GM19372 (cell line): ENCODE measurements around the gene FAM228A.
"Not testable (repeated sequence)": the region's sequence is repeated elsewhere in the genome, so short reads cannot be mapped to it uniquely, and the experiment has no call there.

Experiments used
- ATAC-seq: cut with Tn5 transposase; IDR thresholded peaks from one replicate; pipeline ENCODE4 v1.9.1; 2021; ENCODE audit warnings: mild to moderate bottlenecking, low read depth, moderate library complexity; ENCODE audit not compliant: unreplicated experiment

Gene FAM228A

GRCh38 chr2:24189551-24189950, 14.7 kb downstream of the FAM228A start:
- ATAC-seq: no peak

DNA sequence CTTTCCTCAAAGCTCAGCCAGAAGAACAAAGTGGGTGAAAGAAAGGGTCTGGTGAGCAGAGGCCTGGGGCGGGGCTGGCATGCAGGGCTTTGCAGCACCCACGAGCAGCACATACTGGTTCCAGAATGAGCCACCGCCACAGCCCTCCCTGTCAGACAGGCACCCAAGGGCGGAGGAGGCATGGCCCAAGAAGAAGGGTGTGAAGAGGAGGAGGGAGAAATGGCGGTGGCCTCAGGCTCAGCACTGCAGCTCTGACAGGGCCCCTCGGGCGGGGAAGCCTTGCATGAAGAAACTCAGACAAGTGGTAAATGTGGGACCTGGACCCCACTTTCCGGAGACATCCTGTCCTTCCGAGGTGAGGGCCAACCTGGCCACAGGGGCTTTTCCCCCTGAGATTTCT, 15.7 kb downstream of the FAM228A start:
- no peak for ATAC-seq

GRCh38 chr2:24191156-24191555, 16.3 kb downstream of the FAM228A start:
- ATAC-seq: no peak

- ATAC-seq: no peak
Measured at GRCh38 chr2:24191848-24192247, 17.0 kb downstream of the FAM228A start.

DNA sequence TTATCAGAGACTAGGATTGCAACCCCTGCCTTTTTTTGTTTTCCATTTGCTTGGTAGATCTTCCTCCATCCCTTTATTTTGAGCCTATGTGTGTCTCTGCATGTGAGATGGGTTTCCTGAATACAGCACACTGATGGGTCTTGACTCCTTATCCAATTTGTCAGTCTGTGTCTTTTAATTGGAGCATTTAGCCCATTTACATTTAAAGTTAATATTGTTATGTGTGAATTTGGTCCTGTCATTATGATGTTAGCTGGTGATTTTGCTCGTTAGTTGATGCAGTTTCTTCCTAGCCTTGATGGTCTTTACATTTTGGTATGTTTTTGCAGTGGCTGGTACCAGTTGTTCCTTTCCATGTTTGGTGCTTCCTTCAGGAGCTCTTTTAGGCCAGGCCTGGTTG, 22.4 kb downstream of the FAM228A start:
- ATAC-seq: not testable (repeated sequence)

DNA sequence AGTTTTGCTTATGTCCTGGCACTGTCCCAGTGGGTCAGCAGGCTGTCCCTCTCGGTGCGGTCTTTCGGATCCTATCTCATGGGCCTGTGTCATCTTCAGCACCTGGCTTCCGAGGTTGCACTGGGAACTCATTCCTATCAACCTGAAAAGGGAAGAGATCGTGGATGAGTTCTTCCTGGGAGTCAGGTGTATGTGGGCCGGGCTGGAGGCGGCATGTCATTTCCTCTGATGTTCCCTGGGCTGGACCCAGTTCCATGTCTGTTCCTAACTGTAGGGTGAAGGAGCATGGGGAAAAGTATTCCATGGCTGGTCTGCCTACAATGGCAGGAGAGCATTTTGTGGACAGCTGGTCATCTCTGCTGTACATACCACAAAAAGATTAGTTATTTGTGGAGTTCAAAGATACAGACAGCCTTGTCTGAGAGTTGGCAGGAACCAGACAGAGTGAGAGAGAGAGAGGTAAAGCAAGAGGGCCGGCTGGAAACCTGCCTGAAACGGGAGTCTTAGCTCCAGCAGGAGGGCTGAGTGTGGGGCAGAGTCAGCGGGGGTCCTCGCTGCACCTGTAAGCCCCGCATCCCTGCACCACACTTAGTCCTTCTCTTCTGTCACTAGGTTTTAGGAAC, 25.2 kb downstream of the FAM228A start:
- no peak for ATAC-seq

DNA sequence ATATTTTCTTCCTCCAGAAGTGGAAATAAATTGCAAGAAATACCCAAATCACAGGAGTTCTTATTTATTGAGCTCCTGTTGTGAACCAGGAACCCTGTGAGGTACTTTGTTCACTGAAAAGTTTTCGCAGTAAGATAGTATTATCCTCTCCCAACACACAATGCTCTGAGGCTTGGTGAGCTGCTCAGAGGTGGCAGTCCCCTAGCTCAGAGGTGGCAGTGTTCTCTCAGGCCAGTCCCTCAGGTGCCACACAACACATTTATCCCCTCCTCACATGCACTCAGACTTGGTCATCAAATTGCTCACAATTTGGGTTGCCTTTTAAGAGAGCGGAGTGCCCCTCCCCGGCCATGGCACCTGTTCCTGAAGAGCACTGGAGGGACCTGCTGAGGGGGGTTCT, 25.9 kb downstream of the FAM228A start:
- ATAC-seq: no peak

DNA sequence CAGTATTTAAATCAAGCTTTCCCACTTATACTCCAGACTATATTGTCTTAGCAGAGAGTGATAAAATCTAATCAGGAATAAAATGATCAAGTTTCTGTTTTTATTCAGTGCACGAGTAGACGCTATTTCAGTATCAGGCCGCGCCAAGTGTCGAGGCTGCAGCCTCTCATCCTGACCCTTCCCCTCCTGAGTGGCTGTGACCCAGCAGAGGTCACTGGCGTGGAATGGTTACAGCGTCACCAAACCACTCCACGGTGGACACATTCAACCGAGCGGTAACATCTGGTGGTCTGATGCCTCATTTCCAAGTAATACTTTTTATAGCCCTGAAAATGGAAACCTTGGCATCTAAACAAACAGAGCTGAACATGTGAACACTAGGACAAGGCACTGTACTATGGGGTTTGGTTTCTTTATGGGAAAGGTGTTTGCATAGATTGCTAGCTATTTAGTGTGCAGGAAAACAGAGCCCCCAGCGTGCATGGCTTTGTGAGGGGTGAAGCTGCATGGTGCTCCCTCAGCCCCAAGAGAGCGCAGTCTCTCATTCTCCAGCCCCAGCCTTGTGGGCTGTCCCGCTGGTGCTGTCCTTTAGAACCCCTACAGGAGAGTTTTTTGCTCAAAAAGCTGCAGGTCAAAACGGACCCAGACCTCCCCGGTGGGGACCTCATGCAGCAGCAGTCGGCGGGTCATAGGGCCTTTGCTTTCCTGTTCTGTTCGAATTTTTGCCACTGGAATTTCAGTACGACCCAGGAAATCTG, 28.4 kb downstream of the FAM228A start:
- no peak for ATAC-seq

- no peak for ATAC-seq
Measured at GRCh38 chr2:24203787-24204150, 28.9 kb downstream of the FAM228A start.

DNA sequence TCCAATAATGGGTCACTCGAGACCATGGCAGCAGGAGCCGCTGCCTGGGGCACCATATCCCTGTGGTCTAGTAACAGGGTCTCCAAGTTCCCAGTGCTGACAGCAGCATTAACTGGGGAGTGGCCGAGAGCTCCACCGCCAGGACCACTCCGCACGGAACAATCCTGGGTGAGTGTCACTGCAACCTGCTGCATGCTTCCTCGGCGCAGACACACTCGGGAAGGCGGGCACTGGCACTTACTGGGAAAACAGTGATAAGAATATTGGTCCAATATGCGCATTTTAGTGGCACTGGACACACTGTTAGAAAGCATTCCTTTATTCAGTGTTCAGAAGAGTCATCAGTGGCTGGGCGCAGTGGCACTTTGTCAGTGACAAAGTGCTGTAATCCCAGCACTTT, 29.7 kb downstream of the FAM228A start:
- ATAC-seq: no peak

GRCh38 chr2:24205131-24205530, 30.3 kb downstream of the FAM228A start:
- no peak for ATAC-seq

DNA sequence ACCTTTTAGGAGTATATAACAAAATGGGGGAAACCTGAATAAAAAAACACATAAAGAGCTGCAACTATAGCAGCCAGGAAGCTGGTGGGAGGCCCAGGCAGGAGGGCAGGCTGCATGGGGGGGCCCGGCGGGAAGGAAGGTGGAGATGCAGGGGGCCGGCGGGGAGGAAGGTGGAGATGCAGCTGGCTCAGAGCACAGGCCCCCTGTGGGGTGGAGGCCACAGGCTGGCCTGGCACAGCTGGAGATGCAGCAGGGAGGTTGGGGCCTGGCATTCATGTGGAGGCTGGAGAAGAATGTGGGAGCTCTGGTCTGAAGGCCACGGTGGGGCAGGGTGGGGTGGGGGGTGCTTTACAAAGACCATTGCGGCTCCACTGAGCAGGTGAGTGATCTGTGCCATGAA, 31.4 kb downstream of the FAM228A start:
- no peak for ATAC-seq

GRCh38 chr2:24206714-24207113, 31.9 kb downstream of the FAM228A start:
- no peak for ATAC-seq

DNA sequence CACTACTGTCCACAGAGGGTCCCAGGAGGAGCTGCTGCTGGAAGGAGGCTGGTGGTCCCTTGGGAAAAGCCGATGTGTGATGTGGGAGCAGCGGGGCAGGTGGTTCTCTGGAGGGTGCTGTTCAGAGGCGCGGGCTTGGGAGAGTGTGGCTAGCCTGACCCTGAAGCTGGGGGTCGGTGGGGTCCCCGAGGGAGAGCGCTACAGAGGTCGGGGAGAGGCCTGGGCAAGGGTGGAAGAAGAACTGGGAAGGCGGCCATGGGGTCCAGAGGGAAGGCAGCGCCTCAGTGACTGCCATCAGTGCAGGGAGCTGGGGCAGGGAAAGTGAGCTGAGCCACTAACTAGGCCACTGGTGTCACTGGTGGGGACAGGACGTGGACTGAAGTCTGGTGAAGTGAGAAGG, 32.5 kb downstream of the FAM228A start:
- no peak for ATAC-seq

DNA sequence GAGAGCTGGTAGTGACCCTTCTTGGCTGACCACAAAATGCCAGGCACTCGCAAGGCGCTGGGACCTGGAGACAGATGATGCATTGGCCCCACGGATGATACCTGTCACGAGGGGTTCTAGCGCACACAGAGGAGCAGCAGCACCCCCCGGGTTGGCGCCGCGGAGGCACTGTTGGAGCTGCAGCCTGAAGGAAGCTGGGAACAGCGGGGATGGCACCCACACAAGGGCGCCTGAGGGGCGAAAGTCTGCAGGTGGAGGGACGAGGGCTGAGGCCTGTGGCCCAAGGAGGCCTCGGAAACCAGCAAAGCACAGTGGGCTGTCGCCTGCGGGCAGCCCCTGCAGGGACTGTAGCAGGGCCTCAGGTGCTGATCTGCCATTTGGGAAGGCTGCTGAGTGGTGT, 33.6 kb downstream of the FAM228A start:
- ATAC-seq: no peak

- no peak for ATAC-seq
Measured at GRCh38 chr2:24209389-24210105, 34.7 kb downstream of the FAM228A start.

- ATAC-seq: no peak
Measured at GRCh38 chr2:24210106-24210455, 35.2 kb downstream of the FAM228A start.

- ATAC-seq: no peak
Measured at GRCh38 chr2:24210723-24211122, 35.9 kb downstream of the FAM228A start.

DNA sequence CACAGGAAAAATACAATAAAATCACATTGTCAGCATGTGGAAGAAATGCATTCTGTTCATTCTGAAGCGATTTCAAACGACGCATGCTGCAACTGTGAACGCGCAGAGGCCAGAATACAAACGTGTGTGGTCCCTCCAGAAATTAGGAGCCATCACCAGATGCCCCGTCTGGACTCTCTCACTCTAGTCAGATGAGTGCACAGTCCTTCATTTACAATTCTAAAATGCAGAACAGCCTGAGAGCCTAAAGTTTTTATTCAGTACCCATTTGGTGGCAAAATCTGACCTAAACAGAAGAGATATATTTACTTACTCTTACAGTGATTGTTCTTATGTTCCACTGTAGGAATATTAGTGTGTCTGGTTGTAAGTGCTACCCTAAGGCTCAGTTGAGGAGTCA, 36.6 kb downstream of the FAM228A start:
- ATAC-seq: no peak

DNA sequence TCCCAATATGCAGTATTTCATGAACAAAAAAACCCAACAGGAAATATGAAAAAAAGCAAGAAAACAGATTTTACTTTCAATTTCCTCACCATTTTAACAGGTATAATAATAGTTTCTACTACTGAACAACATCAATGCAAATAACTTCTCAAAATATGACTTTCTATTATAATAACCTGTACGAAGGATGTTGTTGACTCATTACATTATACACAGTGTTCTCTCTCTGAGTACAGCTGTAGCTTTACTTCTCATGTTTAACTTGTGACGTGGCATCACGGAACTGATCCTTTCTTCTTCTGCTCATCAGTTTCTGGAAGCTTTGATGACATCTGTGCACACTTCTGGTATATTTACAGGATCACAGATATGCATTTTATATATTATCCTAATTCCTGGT, 40.0 kb downstream of the FAM228A start:
- ATAC-seq: peak; percentile 81

DNA sequence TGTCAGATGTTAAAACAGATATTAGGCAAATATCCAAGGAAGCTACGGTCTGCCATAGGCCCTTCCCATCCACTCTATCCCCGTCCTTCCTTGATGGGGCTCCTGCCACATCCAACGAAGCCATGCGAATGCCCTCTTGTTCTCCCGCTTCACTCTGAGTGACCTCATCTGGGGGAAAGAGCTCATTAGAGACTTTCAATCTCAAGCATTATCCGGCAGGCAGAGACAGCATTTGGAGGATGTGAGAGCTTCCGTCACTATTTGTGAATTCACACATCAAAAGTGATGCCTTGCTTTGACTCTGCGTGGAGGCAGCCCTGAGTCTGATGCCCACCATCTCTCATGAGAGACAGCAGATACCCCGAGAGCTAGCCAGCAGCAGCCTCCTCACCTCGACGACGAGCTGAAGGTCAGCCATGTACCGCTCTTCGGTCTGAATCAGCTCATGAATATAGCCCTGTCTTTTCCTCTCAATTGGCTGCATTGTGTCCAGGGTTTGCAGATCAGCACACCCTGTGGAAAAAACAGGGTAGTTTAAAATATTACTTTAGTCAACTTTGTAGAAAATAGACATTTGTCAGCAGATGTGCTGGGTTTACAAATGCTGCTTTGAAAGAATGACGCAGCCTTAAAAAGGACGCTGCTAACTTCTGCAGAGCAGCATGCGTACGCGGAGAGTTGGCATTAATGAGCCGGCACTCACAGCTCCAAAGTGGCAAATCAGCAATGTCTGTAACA, 45.9 kb downstream of the FAM228A start:
- ATAC-seq: no peak
